ENCODE results near the gene CD3D.

DNA sequence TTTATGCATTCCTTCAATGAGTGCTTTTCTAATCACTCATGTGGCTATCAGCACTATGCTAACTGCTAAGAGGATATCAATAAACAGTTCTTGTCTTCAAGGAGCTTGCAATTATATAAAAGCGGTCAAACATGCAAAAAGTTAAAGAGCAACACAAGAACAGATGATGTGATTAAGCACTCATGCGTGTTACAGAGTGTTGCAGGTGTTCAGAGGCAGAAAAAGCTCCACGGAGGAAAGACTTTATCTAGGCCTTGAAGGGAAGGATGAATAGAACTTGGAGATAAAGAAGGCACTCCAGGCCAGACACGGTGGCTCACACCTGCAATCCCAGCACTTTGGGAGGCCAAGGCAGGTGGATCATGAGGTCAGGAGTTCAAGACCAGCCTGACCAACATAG, 24.4 kb downstream of the CD3D start:
- TF ChIP-seq, protein P1, sequence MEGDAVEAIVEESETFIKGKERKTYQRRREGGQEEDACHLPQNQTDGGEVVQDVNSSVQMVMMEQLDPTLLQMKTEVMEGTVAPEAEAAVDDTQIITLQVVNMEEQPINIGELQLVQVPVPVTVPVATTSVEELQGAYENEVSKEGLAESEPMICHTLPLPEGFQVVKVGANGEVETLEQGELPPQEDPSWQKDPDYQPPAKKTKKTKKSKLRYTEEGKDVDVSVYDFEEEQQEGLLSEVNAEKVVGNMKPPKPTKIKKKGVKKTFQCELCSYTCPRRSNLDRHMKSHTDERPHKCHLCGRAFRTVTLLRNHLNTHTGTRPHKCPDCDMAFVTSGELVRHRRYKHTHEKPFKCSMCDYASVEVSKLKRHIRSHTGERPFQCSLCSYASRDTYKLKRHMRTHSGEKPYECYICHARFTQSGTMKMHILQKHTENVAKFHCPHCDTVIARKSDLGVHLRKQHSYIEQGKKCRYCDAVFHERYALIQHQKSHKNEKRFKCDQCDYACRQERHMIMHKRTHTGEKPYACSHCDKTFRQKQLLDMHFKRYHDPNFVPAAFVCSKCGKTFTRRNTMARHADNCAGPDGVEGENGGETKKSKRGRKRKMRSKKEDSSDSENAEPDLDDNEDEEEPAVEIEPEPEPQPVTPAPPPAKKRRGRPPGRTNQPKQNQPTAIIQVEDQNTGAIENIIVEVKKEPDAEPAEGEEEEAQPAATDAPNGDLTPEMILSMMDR (IDR thresholded peaks at IDR 0.05): no peak
- TF ChIP-seq POLR2A (IDR thresholded peaks at IDR 0.05): no peak
